DLD1 (cell line): ENCODE data around the gene MPRIP.
"Not testable (repeated sequence)": the region's sequence is repeated elsewhere in the genome, so short reads cannot be mapped to it uniquely, and the experiment has no call there.

Experiments used
- in situ Hi-C: cut with HindIII; loops from 2 replicates; pipeline ENCODE4 v1.10.0; 2017; ENCODE audit warnings: low sequenced_read_pairs

MPRIP gene

GRCh38 chr17:17013828-17014747, 28.2 kb upstream of the MPRIP start:
- in situ Hi-C loops = not testable (repeated sequence)

DNA sequence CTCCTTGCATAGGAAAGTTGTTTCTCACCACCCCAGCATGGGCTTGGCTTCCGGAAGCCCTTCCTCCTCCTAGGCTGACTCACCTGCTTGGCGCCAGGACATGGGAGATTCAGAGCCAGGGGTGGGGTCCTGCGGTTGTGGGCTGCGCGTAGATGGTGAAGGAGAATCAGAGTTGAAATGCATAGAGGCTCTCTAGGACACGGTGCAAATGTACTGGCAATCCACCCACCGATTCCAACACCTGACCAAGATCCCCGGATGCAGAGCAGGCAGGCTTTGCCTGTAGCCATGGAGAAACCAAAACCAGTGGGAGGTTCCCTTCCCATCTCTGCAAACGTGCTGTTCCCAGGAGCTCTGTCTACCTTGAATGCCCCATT, 27.5 kb upstream of the MPRIP start:
- in situ Hi-C loops = not testable (repeated sequence)

DNA sequence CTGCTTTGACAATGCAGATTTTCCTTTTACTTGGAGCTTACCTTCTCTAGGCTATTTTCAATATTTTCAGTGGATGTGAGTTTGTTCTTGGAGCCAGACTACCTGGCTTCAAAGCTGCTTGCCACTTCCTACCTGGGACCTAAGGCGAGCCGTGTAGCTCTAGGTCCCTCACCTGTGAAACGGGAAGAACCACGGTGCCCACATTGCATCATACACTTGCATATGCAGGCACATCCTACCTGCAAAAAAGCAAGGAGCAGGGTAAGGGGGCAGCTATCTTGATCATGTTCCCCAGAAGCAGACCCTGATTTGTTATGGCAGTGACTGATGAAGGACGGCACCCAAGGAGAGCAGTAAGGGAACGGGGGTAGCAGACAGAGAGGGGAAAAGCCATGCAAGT, 27.0 kb upstream of the MPRIP start:
- in situ Hi-C loops = no loop called here

- in situ Hi-C loops = not testable (repeated sequence)
Measured at GRCh38 chr17:17016199-17017197, 25.8 kb upstream of the MPRIP start.

DNA sequence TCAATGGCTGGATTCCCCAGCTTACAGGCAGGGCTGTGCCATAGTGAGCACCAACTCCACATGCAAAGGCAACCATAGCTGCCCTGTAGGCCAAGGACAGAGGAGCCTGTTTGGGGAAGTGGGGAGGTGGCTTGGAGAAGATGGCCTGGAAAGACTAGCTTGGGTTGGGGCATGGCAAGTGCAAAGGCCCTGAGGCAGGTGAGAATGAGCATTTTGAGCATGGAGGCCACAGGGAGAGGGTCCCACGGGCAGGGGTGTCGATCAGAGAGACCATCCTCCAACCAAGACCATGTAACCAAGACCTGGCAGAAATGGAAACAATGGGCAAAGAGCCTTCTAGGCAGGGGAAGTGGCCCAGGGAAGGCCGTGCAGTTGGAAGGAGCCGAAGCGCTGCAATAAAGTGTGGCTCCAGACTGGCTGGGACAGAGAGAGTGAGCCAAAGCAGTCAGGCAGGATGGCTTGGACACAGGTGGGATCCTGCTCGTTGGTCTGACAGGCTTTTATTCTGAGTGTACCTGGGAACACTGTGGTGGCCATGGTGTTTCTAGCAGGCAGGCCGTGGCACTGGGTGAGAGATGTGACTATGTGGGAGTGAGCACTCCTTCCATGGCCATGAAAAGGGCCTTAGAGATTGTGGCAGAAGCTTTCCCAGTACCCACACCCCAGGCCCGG, 24.8 kb upstream of the MPRIP start:
- in situ Hi-C loops = no loop called here

GRCh38 chr17:17018021-17018441, 24.2 kb upstream of the MPRIP start:
- in situ Hi-C loops = no loop called here

DNA sequence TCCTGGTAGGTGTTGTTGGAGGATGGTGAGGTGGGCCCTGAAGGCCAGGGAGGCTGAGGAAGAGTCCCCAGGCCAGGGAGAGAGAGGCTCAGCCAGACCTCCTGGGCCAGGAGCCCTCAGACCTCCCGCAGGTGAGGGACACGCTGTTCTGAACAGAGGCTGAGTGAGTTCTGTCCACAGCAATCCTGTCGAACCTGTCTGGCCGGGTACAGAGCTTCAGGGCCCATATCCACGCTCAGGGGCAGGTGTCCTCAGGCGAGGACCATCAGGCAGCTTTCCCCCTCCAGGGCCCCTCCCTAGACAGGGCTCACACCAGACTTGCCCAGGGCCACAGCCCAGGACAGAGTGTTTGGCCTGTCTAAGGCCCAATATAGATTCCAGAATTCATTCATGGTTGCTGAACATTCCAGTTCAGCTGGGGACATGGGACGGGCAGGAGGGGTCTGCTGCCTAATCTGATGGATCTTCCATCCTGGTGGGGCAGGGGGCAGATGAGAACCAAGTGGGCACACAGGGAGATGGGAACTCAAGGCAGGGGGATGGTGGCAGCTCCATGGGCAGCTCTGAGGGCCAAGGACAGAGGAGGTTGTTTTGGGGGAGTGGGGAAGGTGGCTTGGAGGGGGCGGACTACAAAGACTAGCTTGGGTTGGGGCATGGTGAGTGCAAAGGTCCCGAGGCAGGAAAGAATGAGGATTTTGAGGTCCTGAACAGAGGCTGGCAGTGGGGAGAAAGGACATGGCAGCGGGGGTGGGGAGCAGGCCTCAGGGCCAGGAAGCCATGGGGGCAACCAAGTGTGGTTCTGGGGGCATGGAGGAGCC, 23.4 kb upstream of the MPRIP start:
- in situ Hi-C loops = no loop called here

GRCh38 chr17:17019430-17019762, 22.9 kb upstream of the MPRIP start:
- in situ Hi-C loops = no loop called here

- in situ Hi-C loops = no loop called here
Measured at GRCh38 chr17:17019891-17020456, 22.3 kb upstream of the MPRIP start.

DNA sequence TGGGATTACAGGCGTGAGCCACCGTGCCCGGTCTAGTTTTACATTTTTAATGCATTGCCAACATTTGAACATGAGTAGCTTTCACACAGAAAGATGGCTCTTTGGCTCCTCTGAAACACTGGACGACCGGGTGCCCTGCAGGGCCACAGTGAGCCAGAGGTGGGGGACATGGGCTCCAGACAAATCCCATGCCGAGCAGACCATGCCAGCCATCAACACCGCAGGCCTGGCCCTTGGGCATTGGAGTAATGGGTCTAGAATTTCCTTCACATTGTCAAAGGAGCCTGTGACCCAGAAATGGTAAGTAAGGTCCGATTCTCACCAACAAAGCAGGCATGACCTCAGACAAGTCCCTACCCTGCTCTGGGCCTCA, 21.4 kb upstream of the MPRIP start:
- in situ Hi-C loops = no loop called here

DNA sequence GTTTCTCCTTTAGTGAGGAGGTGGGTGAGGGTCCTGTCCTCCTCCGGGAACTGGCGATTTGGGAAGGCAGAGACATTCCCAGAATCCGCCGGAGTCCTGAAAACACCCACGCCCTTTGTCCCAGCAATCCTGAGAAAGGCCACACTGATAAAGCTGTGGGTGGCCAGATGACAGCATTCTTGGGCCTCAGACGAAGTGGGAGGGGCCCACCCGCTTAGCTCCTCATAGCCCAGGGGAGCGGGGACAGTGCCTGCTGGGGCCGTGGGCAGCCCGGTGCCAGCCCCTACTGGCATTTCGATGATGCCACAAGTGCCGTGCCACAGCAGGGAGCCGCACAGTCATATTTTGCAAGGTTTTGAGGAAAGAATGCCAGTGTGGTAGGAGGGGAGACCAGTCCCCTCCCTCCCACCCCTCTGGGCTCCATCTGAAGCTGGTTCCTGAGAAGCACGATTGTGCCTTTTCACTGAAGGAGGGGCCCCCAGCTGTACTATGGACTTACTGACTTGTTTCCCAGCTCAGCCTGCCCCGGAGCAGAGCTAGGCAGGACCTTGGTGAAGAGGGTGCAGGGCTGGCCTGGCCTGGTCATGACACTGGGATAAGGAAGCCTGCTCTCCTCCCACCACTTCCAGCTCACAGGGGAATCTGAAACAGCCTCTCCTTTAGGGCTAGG, 20.9 kb upstream of the MPRIP start:
- in situ Hi-C loops = no loop called here

DNA sequence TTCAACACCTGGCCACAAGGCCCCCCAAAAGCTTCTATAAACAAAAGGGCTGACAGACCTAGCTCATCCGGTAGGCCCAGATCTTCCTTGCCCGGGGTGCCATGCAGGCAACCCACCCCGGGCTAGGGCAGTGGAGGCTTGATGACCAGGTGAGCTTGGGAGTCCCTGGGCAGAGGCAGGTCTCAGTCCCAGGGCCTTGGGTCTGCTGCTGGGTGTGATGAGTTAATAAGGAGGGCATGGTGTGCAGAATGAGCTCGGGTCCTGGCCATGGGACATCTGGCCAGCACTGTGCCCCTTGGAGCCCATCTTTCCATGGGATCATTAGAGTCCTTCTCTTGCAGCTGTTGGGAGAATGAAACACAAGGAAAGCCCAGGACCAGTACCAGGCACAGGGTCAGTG, 20.2 kb upstream of the MPRIP start:
- in situ Hi-C loops = no loop called here

DNA sequence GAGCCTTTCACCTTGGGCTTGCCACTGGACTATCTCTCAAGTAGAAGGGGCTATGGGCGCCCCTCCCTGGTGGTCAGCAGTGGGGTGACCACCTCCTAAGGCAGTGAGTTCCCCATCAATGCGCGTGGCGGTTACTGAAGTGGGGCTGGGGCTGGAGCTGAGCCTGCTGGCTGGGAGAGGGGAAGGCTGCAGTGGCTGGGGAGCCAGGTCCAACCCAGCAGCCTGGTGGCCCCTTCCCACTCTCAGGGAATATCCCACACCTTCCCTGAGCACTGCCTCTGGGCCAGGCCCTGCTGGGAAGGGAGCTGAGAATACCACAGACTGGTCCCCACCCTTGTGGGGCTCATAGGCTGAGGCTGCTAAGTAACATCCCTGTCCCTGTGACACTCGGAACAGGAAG, 19.8 kb upstream of the MPRIP start:
- in situ Hi-C loops = no loop called here

DNA sequence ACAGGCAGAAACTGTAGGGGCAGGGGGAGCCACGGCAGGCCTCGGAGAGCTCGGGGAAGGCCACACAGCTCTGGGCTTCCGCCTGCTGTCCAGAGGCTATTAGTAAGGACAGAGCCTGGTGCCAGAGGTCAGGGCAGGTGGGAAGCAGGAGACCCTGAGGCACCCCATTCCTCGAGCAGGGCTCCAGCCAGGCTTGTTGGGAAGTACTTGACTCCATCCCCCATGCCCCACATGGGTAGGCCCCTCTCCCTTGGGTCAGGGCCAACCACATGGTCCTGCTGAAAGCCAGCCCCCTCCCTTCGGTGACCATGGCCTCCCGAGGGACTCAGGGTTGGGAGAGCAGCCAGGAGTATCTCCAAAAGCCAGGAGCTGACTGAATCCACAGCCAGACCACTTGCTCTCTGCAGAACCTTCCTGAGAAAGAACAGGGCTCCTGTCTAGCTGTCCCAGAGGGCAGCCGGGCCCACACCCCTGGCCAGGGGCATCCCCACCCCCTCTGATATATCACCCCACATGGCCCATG, 17.4 kb upstream of the MPRIP start:
- in situ Hi-C loops = no loop called here

DNA sequence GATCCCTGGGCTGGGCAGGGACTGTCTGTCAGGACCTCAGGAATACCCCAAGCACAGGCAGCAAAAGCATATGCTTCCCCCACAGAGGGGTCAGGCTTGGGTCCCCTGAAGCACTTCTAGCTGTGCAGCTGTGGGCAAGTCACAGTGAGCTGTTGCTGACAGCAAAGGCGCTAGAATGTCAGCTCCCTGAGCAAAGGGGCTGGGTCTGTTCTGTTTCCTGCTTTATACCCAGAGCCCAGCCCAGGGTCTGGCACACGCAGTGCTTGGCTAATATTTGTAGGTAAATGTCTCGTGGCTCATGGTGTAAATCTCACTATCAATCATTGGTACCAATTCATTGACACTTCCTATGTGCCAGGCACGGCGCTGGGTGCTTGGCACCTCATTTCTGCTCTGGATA, 16.6 kb upstream of the MPRIP start:
- in situ Hi-C loops = no loop called here

DNA sequence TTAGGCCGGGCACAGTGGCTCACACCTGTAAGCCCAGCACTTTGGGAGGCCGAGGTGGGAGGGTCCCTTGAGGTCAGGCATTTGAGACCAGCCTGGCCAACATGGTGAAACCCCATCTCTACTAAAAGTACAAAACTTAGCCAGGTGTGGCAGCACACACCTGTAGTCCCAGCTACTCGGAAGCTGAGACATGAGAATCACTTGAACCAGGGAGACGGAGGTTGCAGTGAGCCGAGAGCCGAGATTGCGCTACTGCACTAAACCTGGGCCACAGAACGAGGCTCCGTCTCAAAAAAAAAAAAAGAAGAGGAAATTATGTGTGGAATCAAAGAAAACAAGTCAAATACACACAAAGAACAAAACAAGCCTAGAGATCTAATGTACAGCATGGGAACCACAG, 16.1 kb upstream of the MPRIP start:
- in situ Hi-C loops = no loop called here

DNA sequence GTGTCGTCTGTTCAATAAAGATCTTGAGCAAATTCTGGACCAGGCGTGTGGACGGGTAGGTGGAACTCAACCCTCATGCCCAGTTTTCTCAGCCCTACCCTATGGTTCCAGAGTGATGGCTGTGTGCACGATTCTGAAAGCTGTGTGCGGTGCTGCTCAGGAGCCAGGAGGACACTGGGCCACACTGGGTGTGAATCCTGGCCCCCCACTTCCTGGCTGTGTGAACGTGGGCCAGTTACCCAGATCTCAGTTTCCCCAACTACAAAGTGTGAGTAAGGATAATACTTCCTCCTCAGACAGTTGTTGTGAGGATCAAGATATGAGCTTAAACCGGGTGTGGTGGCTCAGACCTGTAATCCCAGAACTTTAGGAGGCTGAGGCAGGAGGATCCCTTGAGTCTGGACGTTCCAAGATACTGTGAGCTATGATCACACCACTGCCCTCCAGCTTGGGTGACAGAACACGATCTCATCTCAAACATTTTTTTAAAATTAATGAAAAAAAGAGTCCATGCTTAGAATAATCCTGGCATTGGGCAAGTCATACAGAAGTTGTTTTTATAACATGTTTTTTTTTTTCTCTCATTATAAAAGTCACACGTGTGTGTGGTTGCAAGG, 14.7 kb upstream of the MPRIP start:
- in situ Hi-C loops = no loop called here

DNA sequence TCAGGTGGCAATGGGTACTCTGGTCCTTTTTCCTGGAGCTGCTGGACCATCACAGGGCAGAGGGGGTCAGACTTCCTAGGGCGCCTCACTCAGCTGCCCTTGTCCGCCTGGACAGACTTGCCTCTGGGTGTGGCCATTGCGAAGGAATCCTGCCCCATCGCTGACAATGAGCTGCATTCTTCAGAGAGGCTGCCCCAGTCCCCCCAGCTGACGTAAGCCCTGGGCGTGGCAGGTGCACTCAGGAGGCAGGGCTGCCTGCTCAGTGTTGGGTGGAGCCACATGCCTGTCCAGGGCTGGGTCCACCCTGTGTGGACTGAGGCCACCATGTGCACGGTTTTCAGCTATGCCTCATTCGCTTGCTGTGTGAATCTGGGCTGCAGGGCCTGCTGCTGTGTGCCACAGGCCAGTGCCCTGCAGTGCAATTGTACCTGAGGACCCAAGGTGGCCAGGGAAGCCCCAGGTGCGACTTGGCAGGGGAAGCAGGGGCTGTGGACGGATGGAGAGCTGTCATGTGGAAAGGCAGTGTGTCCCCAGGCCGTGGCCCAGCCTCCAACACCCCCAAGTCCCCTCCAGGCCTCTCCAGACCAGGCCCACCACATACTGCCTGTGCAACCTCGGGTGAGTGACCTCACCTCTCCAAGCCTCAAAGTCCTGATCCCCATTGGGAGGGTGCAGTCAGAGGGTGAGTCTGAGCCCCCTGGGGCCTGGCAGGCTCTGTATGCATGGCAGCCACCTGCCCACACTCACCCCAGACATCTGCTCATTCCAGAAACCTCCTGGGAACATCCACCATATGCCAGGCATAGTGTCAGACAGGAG, 14.0 kb upstream of the MPRIP start:
- in situ Hi-C loops = no loop called here
